ENCODE measurements around the gene CA10.

Gene CA10

GRCh38 chr17:51813140-51813783 lies 345.3 kb downstream of the CA10 start:
- no peak for DNase-seq

GRCh38 chr17:51807460-51807859 lies 351.1 kb downstream of the CA10 start:
- DNase-seq: no peak

GRCh38 chr17:51805765-51806164 lies 352.7 kb downstream of the CA10 start:
- no peak for DNase-seq

- DNase-seq: no peak
Observed at GRCh38 chr17:51805185-51805584, 353.3 kb downstream of the CA10 start.

GRCh38 chr17:51803161-51803560 lies 355.4 kb downstream of the CA10 start:
- DNase-seq: no peak

- no peak for DNase-seq
Observed at GRCh38 chr17:51802544-51802943, 356.0 kb downstream of the CA10 start.

- no peak for DNase-seq
Observed at GRCh38 chr17:51801626-51802025, 356.9 kb downstream of the CA10 start.

GRCh38 chr17:51799981-51800380 lies 358.5 kb downstream of the CA10 start:
- no peak for DNase-seq

- DNase-seq: no peak
Observed at GRCh38 chr17:51799240-51799639, 359.3 kb downstream of the CA10 start.

- no peak for DNase-seq
Observed at GRCh38 chr17:51797150-51797549, 361.4 kb downstream of the CA10 start.

GRCh38 chr17:51796026-51796425 lies 362.5 kb downstream of the CA10 start:
- DNase-seq: no peak

GRCh38 chr17:51795401-51795800 lies 363.1 kb downstream of the CA10 start:
- no peak for DNase-seq

GRCh38 chr17:51794466-51794865 lies 364.0 kb downstream of the CA10 start:
- DNase-seq: no peak

GRCh38 chr17:51793686-51794085 lies 364.8 kb downstream of the CA10 start:
- no peak for DNase-seq

- DNase-seq: no peak
Observed at GRCh38 chr17:51778842-51779241, 379.7 kb downstream of the CA10 start.

- no peak for DNase-seq
Observed at GRCh38 chr17:51770027-51770759, 388.3 kb downstream of the CA10 start.

- DNase-seq: no peak
Observed at GRCh38 chr17:51769231-51769630, 389.3 kb downstream of the CA10 start.

- DNase-seq: no peak
Observed at GRCh38 chr17:51768706-51769105, 389.8 kb downstream of the CA10 start.

- no peak for DNase-seq
Observed at GRCh38 chr17:51767287-51767686, 391.2 kb downstream of the CA10 start.

- no peak for DNase-seq
Observed at GRCh38 chr17:51765282-51766135, 393.0 kb downstream of the CA10 start.

GRCh38 chr17:51764387-51764971 lies 394.0 kb downstream of the CA10 start:
- DNase-seq: peak; percentile 8

GRCh38 chr17:51763058-51763457 lies 395.5 kb downstream of the CA10 start:
- DNase-seq: no peak

GRCh38 chr17:51761105-51761504 lies 397.4 kb downstream of the CA10 start:
- DNase-seq: no peak
